GM23338 (cell line): ENCODE data around the gene BRF1.
"Not testable (repeated sequence)": the region's sequence is repeated elsewhere in the genome, so short reads cannot be mapped to it uniquely, and the experiment has no call there.

ENCODE experiments used
- CREB1 ChIP-seq: fragments of 250-450 bp; sonication (Bioruptor Pico); IDR thresholded peaks from 2 replicates; pipeline ENCODE4 v1.5.0; 2020; ENCODE audit warnings: low read depth, mild to moderate bottlenecking, moderate library complexity
- EZH2 ChIP-seq: fragments of 200-600 bp; sonication (generic); IDR thresholded peaks from one replicate; pipeline ENCODE4 v1.8.0; 2017; ENCODE audit warnings: antibody characterized with exemption, mild to moderate bottlenecking, low read depth; ENCODE audit not compliant: unreplicated experiment
- EZH2phosphoT487 ChIP-seq: fragments of 200-600 bp; sonication (generic); IDR thresholded peaks from one replicate; pipeline ENCODE4 v1.8.1; 2018; ENCODE audit warnings: antibody characterized with exemption; ENCODE audit not compliant: unreplicated experiment
- NANOG ChIP-seq: IDR thresholded peaks from 2 replicates; pipeline ENCODE4 v1.6.1; 2016; ENCODE audit warnings: antibody characterized with exemption, borderline replicate concordance
- POLR2AphosphoS5 ChIP-seq: IDR thresholded peaks from 2 replicates; pipeline ENCODE4 v1.6.1; 2016; ENCODE audit warnings: antibody characterized with exemption, low read depth
- STAT1 ChIP-seq: IDR thresholded peaks from one replicate; pipeline ENCODE4 v1.6.1; 2016; ENCODE audit warnings: antibody characterized with exemption; ENCODE audit not compliant: unreplicated experiment
- ZNF331 ChIP-seq: fragments of 250-450 bp; sonication (Bioruptor Pico); IDR thresholded peaks from 2 replicates; pipeline ENCODE4 v1.5.0; 2020; ENCODE audit warnings: low read depth, mild to moderate bottlenecking, moderate library complexity
- TF ChIP-seq, protein P1 (sequence below), 2 experiments: fragments of 200-600 bp in 1 of 2; sonication (generic) in 1 of 2; conservative IDR thresholded peaks; 2 replicates each; pipeline versions ENCODE4 v1.5.1 to v1.6.1; 2016 to 2017; ENCODE audit warnings: antibody characterized with exemption in 2 of 2, low read depth in 2 of 2, mild to moderate bottlenecking in 2 of 2, moderate library complexity in 1 of 2
- TF ChIP-seq, protein P2 (sequence below): IDR thresholded peaks from 2 replicates; pipeline ENCODE4 v1.6.1; 2016; ENCODE audit warnings: antibody characterized with exemption
- TF ChIP-seq, protein P3 (sequence below): IDR thresholded peaks from one replicate; pipeline ENCODE4 v1.6.1; 2018; ENCODE audit warnings: antibody characterized with exemption; ENCODE audit not compliant: unreplicated experiment

DNA sequence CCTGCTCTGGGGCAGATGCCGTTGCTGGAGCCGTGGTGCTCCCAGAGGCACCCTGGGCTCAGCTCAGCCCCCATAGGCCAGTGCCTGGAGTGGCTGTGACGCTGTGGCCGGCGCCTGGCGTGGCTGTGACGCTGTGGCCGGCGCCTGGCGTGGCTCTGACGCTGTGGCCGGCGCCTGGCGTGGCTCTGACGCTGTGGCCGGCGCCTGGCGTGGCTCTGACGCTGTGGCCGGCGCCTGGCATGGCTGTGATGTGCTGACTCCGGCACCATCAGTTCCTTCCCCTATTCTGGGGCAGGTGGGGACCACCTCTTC lies 34.4 kb upstream of the BRF1 start:
- TF ChIP-seq POLR2AphosphoS5; EZH2; EZH2phosphoT487; CREB1 (CRISPR knock-in tag); STAT1; ZNF331 (CRISPR knock-in tag); NANOG: not testable (repeated sequence)
- TF ChIP-seq, protein P1, sequence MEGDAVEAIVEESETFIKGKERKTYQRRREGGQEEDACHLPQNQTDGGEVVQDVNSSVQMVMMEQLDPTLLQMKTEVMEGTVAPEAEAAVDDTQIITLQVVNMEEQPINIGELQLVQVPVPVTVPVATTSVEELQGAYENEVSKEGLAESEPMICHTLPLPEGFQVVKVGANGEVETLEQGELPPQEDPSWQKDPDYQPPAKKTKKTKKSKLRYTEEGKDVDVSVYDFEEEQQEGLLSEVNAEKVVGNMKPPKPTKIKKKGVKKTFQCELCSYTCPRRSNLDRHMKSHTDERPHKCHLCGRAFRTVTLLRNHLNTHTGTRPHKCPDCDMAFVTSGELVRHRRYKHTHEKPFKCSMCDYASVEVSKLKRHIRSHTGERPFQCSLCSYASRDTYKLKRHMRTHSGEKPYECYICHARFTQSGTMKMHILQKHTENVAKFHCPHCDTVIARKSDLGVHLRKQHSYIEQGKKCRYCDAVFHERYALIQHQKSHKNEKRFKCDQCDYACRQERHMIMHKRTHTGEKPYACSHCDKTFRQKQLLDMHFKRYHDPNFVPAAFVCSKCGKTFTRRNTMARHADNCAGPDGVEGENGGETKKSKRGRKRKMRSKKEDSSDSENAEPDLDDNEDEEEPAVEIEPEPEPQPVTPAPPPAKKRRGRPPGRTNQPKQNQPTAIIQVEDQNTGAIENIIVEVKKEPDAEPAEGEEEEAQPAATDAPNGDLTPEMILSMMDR (conservative IDR thresholded peaks at IDR 0.05; ENCODE audit: low read depth in 2 of 2), result not testable (repeated sequence)
- TF ChIP-seq, protein P2, sequence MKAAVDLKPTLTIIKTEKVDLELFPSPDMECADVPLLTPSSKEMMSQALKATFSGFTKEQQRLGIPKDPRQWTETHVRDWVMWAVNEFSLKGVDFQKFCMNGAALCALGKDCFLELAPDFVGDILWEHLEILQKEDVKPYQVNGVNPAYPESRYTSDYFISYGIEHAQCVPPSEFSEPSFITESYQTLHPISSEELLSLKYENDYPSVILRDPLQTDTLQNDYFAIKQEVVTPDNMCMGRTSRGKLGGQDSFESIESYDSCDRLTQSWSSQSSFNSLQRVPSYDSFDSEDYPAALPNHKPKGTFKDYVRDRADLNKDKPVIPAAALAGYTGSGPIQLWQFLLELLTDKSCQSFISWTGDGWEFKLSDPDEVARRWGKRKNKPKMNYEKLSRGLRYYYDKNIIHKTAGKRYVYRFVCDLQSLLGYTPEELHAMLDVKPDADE, result not testable (repeated sequence)
- TF ChIP-seq, protein P3, sequence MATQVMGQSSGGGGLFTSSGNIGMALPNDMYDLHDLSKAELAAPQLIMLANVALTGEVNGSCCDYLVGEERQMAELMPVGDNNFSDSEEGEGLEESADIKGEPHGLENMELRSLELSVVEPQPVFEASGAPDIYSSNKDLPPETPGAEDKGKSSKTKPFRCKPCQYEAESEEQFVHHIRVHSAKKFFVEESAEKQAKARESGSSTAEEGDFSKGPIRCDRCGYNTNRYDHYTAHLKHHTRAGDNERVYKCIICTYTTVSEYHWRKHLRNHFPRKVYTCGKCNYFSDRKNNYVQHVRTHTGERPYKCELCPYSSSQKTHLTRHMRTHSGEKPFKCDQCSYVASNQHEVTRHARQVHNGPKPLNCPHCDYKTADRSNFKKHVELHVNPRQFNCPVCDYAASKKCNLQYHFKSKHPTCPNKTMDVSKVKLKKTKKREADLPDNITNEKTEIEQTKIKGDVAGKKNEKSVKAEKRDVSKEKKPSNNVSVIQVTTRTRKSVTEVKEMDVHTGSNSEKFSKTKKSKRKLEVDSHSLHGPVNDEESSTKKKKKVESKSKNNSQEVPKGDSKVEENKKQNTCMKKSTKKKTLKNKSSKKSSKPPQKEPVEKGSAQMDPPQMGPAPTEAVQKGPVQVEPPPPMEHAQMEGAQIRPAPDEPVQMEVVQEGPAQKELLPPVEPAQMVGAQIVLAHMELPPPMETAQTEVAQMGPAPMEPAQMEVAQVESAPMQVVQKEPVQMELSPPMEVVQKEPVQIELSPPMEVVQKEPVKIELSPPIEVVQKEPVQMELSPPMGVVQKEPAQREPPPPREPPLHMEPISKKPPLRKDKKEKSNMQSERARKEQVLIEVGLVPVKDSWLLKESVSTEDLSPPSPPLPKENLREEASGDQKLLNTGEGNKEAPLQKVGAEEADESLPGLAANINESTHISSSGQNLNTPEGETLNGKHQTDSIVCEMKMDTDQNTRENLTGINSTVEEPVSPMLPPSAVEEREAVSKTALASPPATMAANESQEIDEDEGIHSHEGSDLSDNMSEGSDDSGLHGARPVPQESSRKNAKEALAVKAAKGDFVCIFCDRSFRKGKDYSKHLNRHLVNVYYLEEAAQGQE, result not testable (repeated sequence)
